ENCODE results near the gene CPOX. TPM values are rescaled to one million over a fixed set of nuclear protein-coding genes. Genes with fewer than 3 reads are reported as not detected.

Gene CPOX
- total and polyA plus RNA-seq, 10 of the 15 experiments (the other 5 are each of a cell fraction or from before 2014, with no cell fraction given) = 40.7 to 72.6 (median 64.5) TPM

DNA sequence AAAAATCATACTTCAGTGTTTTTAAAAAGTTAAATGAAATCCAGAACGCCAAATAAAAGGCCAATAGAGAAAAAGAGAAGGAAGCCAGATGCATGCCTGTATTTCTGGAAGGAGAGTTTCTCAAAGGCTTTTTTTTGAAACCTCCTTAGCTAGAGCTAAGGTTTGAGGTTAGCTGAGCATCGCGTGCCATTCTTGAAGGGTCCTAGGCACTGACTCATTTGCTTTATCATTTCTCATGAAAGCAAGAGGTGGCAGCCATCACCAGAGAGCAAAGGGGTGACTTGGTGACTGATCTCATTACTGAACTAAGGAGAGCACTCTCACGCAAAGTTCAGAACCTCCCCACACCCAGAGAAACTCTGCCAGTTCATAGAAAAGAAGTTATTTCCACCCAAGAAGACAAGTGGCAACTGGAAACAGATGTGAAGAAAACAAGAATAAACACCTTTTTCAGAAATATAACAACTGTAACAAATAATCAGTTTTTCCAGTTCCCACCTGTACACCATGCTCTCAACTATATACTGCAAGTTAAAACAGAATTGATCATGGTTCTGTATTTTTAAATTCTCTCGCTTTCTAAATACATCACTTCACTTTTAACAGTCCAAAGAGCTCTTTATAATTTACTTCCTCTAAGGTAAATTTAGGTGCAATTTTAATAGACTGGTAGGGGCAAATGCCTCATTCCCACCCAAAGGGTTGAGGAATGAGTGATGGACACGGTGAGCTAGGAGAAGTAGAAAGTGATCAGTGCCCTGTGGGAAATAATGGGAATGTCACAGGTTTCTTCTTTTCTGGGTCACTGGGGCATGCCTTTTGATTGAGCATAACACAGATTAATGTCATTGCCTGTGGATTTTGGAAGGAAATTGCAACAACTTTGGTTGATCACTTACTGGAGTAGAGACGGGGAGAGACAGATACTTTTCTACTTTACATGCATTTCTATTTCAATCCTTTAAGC is 37.0 kb downstream of the CPOX start (continued):
- peak; percentile 35; the same call in 1 of the 2 replicates for TF ChIP-seq RAD21 (IDR thresholded peaks at IDR 0.05; ENCODE audit: insufficient read depth, low read depth, low read length)
- TF ChIP-seq HDAC6 (IDR thresholded peaks at IDR 0.05; ENCODE audit: unreplicated experiment) = peak; percentile 2
- no peak for TF ChIP-seq SREBF1 (IDR thresholded peaks at IDR 0.05; ENCODE audit: low read length)
- no peak for TF ChIP-seq RCOR1 (conservative IDR thresholded peaks at IDR 0.05; ENCODE audit: low read depth, low read length)
- TF ChIP-seq BCL11A (IDR thresholded peaks at IDR 0.05; ENCODE audit: low read depth, low read length) = peak; percentile 100
- TF ChIP-seq, protein P1, sequence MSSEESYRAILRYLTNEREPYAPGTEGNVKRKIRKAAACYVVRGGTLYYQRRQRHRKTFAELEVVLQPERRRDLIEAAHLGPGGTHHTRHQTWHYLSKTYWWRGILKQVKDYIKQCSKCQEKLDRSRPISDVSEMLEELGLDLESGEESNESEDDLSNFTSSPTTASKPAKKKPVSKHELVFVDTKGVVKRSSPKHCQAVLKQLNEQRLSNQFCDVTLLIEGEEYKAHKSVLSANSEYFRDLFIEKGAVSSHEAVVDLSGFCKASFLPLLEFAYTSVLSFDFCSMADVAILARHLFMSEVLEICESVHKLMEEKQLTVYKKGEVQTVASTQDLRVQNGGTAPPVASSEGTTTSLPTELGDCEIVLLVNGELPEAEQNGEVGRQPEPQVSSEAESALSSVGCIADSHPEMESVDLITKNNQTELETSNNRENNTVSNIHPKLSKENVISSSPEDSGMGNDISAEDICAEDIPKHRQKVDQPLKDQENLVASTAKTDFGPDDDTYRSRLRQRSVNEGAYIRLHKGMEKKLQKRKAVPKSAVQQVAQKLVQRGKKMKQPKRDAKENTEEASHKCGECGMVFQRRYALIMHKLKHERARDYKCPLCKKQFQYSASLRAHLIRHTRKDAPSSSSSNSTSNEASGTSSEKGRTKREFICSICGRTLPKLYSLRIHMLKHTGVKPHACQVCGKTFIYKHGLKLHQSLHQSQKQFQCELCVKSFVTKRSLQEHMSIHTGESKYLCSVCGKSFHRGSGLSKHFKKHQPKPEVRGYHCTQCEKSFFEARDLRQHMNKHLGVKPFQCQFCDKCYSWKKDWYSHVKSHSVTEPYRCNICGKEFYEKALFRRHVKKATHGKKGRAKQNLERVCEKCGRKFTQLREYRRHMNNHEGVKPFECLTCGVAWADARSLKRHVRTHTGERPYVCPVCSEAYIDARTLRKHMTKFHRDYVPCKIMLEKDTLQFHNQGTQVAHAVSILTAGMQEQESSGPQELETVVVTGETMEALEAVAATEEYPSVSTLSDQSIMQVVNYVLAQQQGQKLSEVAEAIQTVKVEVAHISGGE (CRISPR knock-in tag; IDR thresholded peaks at IDR 0.05) = peak; percentile 4; the same call in 1 of the 2 replicates
- no peak for TF ChIP-seq MYC (IDR thresholded peaks at IDR 0.05; ENCODE audit: insufficient read depth, insufficient read length, insufficient replicate concordance, low read length, severe bottlenecking)
- TF ChIP-seq EZH2 (IDR thresholded peaks at IDR 0.05; ENCODE audit: borderline replicate concordance, control insufficient read depth, low read depth, low read length) = no peak
- TF ChIP-seq, protein P2, sequence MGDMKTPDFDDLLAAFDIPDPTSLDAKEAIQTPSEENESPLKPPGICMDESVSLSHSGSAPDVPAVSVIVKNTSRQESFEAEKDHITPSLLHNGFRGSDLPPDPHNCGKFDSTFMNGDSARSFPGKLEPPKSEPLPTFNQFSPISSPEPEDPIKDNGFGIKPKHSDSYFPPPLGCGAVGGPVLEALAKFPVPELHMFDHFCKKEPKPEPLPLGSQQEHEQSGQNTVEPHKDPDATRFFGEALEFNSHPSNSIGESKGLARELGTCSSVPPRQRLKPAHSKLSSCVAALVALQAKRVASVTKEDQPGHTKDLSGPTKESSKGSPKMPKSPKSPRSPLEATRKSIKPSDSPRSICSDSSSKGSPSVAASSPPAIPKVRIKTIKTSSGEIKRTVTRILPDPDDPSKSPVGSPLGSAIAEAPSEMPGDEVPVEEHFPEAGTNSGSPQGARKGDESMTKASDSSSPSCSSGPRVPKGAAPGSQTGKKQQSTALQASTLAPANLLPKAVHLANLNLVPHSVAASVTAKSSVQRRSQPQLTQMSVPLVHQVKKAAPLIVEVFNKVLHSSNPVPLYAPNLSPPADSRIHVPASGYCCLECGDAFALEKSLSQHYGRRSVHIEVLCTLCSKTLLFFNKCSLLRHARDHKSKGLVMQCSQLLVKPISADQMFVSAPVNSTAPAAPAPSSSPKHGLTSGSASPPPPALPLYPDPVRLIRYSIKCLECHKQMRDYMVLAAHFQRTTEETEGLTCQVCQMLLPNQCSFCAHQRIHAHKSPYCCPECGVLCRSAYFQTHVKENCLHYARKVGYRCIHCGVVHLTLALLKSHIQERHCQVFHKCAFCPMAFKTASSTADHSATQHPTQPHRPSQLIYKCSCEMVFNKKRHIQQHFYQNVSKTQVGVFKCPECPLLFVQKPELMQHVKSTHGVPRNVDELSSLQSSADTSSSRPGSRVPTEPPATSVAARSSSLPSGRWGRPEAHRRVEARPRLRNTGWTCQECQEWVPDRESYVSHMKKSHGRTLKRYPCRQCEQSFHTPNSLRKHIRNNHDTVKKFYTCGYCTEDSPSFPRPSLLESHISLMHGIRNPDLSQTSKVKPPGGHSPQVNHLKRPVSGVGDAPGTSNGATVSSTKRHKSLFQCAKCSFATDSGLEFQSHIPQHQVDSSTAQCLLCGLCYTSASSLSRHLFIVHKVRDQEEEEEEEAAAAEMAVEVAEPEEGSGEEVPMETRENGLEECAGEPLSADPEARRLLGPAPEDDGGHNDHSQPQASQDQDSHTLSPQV (IDR thresholded peaks at IDR 0.05) = peak; percentile 77; the same call in 1 of the 2 replicates
- TF ChIP-seq RAD51 (IDR thresholded peaks at IDR 0.05) = no peak
- no peak for TF ChIP-seq NR2C2 (IDR thresholded peaks at IDR 0.05; ENCODE audit: borderline replicate concordance, control insufficient read depth, insufficient read length, low read depth)
- no peak for TF ChIP-seq SUZ12 (IDR thresholded peaks at IDR 0.05; ENCODE audit: unreplicated experiment)
- TF ChIP-seq ZZZ3 (IDR thresholded peaks at IDR 0.05; ENCODE audit: control insufficient read depth, insufficient read length, low read depth) = no peak
- TF ChIP-seq, protein P3, sequence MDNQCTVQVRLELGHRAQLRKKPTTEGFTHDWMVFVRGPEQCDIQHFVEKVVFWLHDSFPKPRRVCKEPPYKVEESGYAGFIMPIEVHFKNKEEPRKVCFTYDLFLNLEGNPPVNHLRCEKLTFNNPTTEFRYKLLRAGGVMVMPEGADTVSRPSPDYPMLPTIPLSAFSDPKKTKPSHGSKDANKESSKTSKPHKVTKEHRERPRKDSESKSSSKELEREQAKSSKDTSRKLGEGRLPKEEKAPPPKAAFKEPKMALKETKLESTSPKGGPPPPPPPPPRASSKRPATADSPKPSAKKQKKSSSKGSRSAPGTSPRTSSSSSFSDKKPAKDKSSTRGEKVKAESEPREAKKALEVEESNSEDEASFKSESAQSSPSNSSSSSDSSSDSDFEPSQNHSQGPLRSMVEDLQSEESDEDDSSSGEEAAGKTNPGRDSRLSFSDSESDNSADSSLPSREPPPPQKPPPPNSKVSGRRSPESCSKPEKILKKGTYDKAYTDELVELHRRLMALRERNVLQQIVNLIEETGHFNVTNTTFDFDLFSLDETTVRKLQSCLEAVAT (IDR thresholded peaks at IDR 0.05) = no peak
- TF ChIP-seq NRF1 (conservative IDR thresholded peaks at IDR 0.05; ENCODE audit: low read depth, low read length) = no peak
- TF ChIP-seq, protein P4, sequence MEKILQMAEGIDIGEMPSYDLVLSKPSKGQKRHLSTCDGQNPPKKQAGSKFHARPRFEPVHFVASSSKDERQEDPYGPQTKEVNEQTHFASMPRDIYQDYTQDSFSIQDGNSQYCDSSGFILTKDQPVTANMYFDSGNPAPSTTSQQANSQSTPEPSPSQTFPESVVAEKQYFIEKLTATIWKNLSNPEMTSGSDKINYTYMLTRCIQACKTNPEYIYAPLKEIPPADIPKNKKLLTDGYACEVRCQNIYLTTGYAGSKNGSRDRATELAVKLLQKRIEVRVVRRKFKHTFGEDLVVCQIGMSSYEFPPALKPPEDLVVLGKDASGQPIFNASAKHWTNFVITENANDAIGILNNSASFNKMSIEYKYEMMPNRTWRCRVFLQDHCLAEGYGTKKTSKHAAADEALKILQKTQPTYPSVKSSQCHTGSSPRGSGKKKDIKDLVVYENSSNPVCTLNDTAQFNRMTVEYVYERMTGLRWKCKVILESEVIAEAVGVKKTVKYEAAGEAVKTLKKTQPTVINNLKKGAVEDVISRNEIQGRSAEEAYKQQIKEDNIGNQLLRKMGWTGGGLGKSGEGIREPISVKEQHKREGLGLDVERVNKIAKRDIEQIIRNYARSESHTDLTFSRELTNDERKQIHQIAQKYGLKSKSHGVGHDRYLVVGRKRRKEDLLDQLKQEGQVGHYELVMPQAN (conservative IDR thresholded peaks at IDR 0.05) = no peak
- TF ChIP-seq STAT1 (conservative IDR thresholded peaks at IDR 0.05) = no peak

Measured in GM12878 (cell line).